NCI-H345 treated with DMSO at 0.1 percent for 48 hours (cell line): ENCODE results near the gene SLC1A3.

Experiments
- DNase-seq: peaks from one replicate; lab custom pipeline; 2025; ENCODE audit not compliant: unreplicated experiment; lab: John Stamatoyannopoulos, UW

Gene SLC1A3

GRCh38 chr5:36683821-36684434 lies 77.5 kb downstream of the SLC1A3 start:
- no peak for DNase-seq

- no peak for DNase-seq
Measured at GRCh38 chr5:36685631-36686288, 79.4 kb downstream of the SLC1A3 start.

GRCh38 chr5:36686881-36687280 lies 80.5 kb downstream of the SLC1A3 start:
- DNase-seq: no peak

GRCh38 chr5:36688722-36689121 lies 82.3 kb downstream of the SLC1A3 start:
- no peak for DNase-seq

GRCh38 chr5:36689225-36689624 lies 82.8 kb downstream of the SLC1A3 start:
- DNase-seq: no peak

- peak; percentile 72 for DNase-seq
Measured at GRCh38 chr5:36690041-36690961, 83.9 kb downstream of the SLC1A3 start.

GRCh38 chr5:36691226-36691625 lies 84.8 kb downstream of the SLC1A3 start:
- DNase-seq: no peak

- no peak for DNase-seq
Measured at GRCh38 chr5:36691696-36692371, 85.4 kb downstream of the SLC1A3 start.

GRCh38 chr5:36692791-36693763 lies 86.7 kb downstream of the SLC1A3 start:
- DNase-seq: no peak

- DNase-seq: no peak
Measured at GRCh38 chr5:36694351-36694750, 87.9 kb downstream of the SLC1A3 start.

- DNase-seq: no peak
Measured at GRCh38 chr5:36696059-36696673, 89.8 kb downstream of the SLC1A3 start.

- no peak for DNase-seq
Measured at GRCh38 chr5:36698031-36698430, 91.6 kb downstream of the SLC1A3 start.

GRCh38 chr5:36701085-36701698 lies 94.8 kb downstream of the SLC1A3 start:
- no peak for DNase-seq

- no peak for DNase-seq
Measured at GRCh38 chr5:36703245-36703860, 96.9 kb downstream of the SLC1A3 start.

- no peak for DNase-seq
Measured at GRCh38 chr5:36704131-36704530, 97.7 kb downstream of the SLC1A3 start.

GRCh38 chr5:36705055-36705454 lies 98.6 kb downstream of the SLC1A3 start:
- DNase-seq: no peak

GRCh38 chr5:36706662-36707061 lies 100.3 kb downstream of the SLC1A3 start:
- no peak for DNase-seq

GRCh38 chr5:36708996-36709395 lies 102.6 kb downstream of the SLC1A3 start:
- no peak for DNase-seq

- no peak for DNase-seq
Measured at GRCh38 chr5:36710039-36710438, 103.6 kb downstream of the SLC1A3 start.
